Gastrocnemius medialis (tissue), 4 donors: Measurements from ENCODE around the gene KRTCAP2. TPM values are rescaled to one million over a fixed set of nuclear protein-coding genes. Genes with fewer than 3 reads are reported as not detected.

ENCODE experiments used
- ATAC-seq, 2 donors: fragments of 150-250 bp; one replicate each; pipeline ENCODE4 v1.9.1; 2016
- DNase-seq, 2 donors: peaks; one replicate each; pipeline ENCODE4 v3.0.0-alpha.2; 2019
- H3K27ac ChIP-seq, 4 donors: fragments of 200-600 bp; sonication (generic); 1 replicate in 1 of 4; 2 replicates in 3 of 4; pipeline ENCODE4 v1.5.1; 2016 to 2018; ENCODE audit warnings: mild to moderate bottlenecking in 2 of 4, moderate library complexity in 1 of 4
- H3K27me3 ChIP-seq, 3 donors: fragments of 200-600 bp; sonication (generic) in 2 of 3; 1 replicate in 1 of 3; 2 replicates in 2 of 3; pipeline versions ENCODE4 v1.5.1 to v1.6.0; 2016 to 2019; ENCODE audit warnings: mild to moderate bottlenecking in 1 of 3, moderate library complexity in 1 of 3
- H3K36me3 ChIP-seq, 2 donors: fragments of 200-600 bp; sonication (generic) in 1 of 2; one replicate each; pipeline ENCODE4 v1.5.1; 2017 to 2018
- H3K4me1 ChIP-seq, 2 donors: fragments of 200-600 bp; sonication (generic) in 1 of 2; one replicate each; pipeline ENCODE4 v1.5.1; 2016 to 2017; ENCODE audit warnings: mild to moderate bottlenecking in 2 of 2
- H3K4me3 ChIP-seq, 4 donors: fragments of 200-600 bp; sonication (generic) in 3 of 4; 1 replicate in 1 of 4; 2 replicates in 3 of 4; pipeline ENCODE4 v1.5.1; 2016 to 2019; ENCODE audit warnings: mild to moderate bottlenecking in 2 of 4
- H3K9me3 ChIP-seq, 3 donors: fragments of 200-600 bp; sonication (generic) in 2 of 3; 1 replicate in 1 of 3; 2 replicates in 2 of 3; pipeline ENCODE4 v1.5.1; 2016 to 2019
- CTCF ChIP-seq, 5 experiments: fragments of 450-650 bp in 3 of 5; fragments of 200-600 bp in 2 of 5; sonication (generic) in 2 of 5; IDR thresholded peaks in 4 of 5; conservative IDR thresholded peaks in 1 of 5; 1 replicate in 4 of 5; 2 replicates in 1 of 5; pipeline ENCODE4 v1.5.1; 2016 to 2019; ENCODE audit warnings: antibody characterized with exemption in 5 of 5, mild to moderate bottlenecking in 3 of 5, moderate library complexity in 3 of 5
- POLR2A ChIP-seq, 2 donors: fragments of 450-650 bp; IDR thresholded peaks; one replicate each; pipeline ENCODE4 v1.6.1; 2017; ENCODE audit warnings: antibody characterized with exemption in 2 of 2, mild to moderate bottlenecking in 2 of 2, moderate library complexity in 2 of 2
- in situ Hi-C, 4 donors: fragments of 200-750 bp; cut with MboI; loops; one replicate each; pipeline versions ENCODE4 v1.15.0 to v1.8.0; 2017; ENCODE audit warnings: low sequenced_read_pairs in 4 of 4
- intact Hi-C: fragments of 100-400 bp; cut with DNase I; formaldehyde crosslinking; loops from one replicate; pipeline ENCODE4 v1.15.1; 2023; ENCODE audit warnings: low total_unique reads
- total RNA-seq, 4 donors: library from RNA; depleted of rRNA; stranded (reverse); fragments of >200 nt; gene quantifications; one replicate each; pipeline versions ENCODE4 v1.1.0 to v1.2.3, GENCODE V29; 2016

KRTCAP2 gene
- total RNA-seq, 4 donors from 2014 or later, result 59.6 to 102 (median 91.6) TPM

GRCh38 chr1:155210314-155211104 lies 37.4 kb upstream of the KRTCAP2 start:
- Histone ChIP-seq H3K4me3 (no peak overlapping the region), H3K27me3 (no peaks in the 10 kb centered on the region), H3K9me3 (no peaks in the 10 kb centered on the region), H3K27ac (no peak overlapping the region), H3K36me3 (peaks cover 0 to 4% of the 10 kb centered on the region in 2 donors), H3K4me1 (peaks cover 16 to 28% of the 10 kb centered on the region in 2 donors)
- no peak for TF ChIP-seq POLR2A (IDR thresholded peaks at IDR 0.05)
- TF ChIP-seq CTCF (IDR thresholded peaks at IDR 0.05 in 4 of 5, conservative IDR thresholded peaks at IDR 0.05 in 1 of 5), result no peak
- ATAC-seq (no peak), DNase-seq (no peak)
- in situ Hi-C loops (no loop called here), intact Hi-C loops (no loop called here)

GRCh38 chr1:155209312-155209721 lies 36.2 kb upstream of the KRTCAP2 start:
- TF ChIP-seq POLR2A (IDR thresholded peaks at IDR 0.05) (no peak), CTCF (IDR thresholded peaks at IDR 0.05 in 4 of 5, conservative IDR thresholded peaks at IDR 0.05 in 1 of 5) (no peak)
- Histone ChIP-seq H3K9me3 (no peaks in the 10 kb centered on the region), H3K27me3 (no peaks in the 10 kb centered on the region), H3K4me1 (peaks cover 16 to 28% of the 10 kb centered on the region in 2 donors), H3K36me3 (peaks cover 0 to 4% of the 10 kb centered on the region in 2 donors), H3K4me3 (peak overlapping the region; percentile 88 to 95 (median 90)), H3K27ac (peak overlapping the region; percentile 93 to 99 (median 96))
- no peak for DNase-seq
- ATAC-seq, result peak; percentile 1 to 6
- intact Hi-C loops (loop anchor here (5.0 kb wide), 2 partner anchors 33 to 98 kb away; partner anchors contain the start of gene FDPS), in situ Hi-C loops (no loop called here)

GRCh38 chr1:155208541-155209311 lies 35.6 kb upstream of the KRTCAP2 start, which contains the start of gene MTX1:
Gene MTX1 (plus strand): TSS chr1:155208695. CDS start chr1:155208805, 110 bp downstream.
- peaks cover 16 to 28% of the 10 kb centered on the region in 2 donors for H3K4me1 ChIP-seq
- H3K27ac ChIP-seq, result peak within 1 kb of the TSS; percentile 93 to 99 (median 96)
- peaks cover 0 to 4% of the 10 kb centered on the region in 2 donors for H3K36me3 ChIP-seq
- no peaks in the 10 kb centered on the region for H3K27me3 ChIP-seq
- in situ Hi-C loops (no loop called here), intact Hi-C loops (loop anchor here (5.0 kb wide), 2 partner anchors 34 to 99 kb away; partner anchors contain the start of gene FDPS)
- DNase-seq, result peak; percentile 78 to 79
- no peaks in the 10 kb centered on the region for H3K9me3 ChIP-seq
- TF ChIP-seq POLR2A (IDR thresholded peaks at IDR 0.05), result peak; percentile 42 to 67
- peak in 1 of 5 experiments; percentile 4 for TF ChIP-seq CTCF (IDR thresholded peaks at IDR 0.05 in 4 of 5, conservative IDR thresholded peaks at IDR 0.05 in 1 of 5)
- peak; percentile 82 to 84 for ATAC-seq
- peak within 1 kb of the TSS; percentile 88 to 95 (median 90) for H3K4me3 ChIP-seq

- intact Hi-C loops (loop anchor here (1.0 to 5.0 kb wide), 4 partner anchors 18 to 115 kb away; partner anchors contain the start of gene FDPS), in situ Hi-C loops (no loop called here)
- DNase-seq (no peak), ATAC-seq (no peak)
- Histone ChIP-seq H3K27me3 (no peaks in the 10 kb centered on the region), H3K4me3 (peak within 1 kb of the TSS; percentile 88 to 95 (median 90)), H3K9me3 (no peaks in the 10 kb centered on the region), H3K27ac (peak within 1 kb of the TSS; percentile 93 to 99 (median 96)), H3K36me3 (peaks cover 0 to 4% of the 10 kb centered on the region in 2 donors), H3K4me1 (peaks cover 16 to 28% of the 10 kb centered on the region in 2 donors)
- no peak for TF ChIP-seq POLR2A (IDR thresholded peaks at IDR 0.05)
- TF ChIP-seq CTCF (IDR thresholded peaks at IDR 0.05 in 4 of 5, conservative IDR thresholded peaks at IDR 0.05 in 1 of 5), result no peak
Measured at GRCh38 chr1:155207806-155208540, 34.9 kb upstream of the KRTCAP2 start, which contains the start of gene THBS3. Gene THBS3 (minus strand): TSS chr1:155207897. CDS start chr1:155207876, 21 bp downstream.
